ENCODE results near the gene PRKCA.

The PRKCA gene

DNA sequence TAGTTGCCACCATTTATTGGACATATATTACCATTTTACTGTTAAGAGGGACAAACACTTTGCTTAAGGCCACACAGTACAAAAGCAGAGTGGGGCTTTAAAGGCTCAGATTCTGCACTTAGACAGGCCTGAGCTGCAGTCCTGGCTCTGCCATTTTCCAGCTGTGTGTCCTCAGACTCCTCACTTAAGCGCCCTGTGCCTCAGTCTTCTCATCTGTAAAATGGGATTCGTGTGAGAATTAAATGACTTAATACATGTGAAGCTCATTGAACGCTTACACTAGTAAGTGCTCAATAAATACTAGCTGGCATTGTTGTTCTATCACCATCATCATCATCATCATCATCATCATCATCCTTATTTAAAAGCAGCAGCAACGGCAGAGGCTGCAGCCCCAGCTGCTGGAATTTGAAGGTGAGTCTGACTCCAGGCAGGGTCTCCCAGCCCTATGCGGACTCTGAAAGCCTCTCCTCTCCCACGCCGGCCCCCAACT, 532.1 kb downstream of the PRKCA start:
- DNase-seq, result no peak

DNA sequence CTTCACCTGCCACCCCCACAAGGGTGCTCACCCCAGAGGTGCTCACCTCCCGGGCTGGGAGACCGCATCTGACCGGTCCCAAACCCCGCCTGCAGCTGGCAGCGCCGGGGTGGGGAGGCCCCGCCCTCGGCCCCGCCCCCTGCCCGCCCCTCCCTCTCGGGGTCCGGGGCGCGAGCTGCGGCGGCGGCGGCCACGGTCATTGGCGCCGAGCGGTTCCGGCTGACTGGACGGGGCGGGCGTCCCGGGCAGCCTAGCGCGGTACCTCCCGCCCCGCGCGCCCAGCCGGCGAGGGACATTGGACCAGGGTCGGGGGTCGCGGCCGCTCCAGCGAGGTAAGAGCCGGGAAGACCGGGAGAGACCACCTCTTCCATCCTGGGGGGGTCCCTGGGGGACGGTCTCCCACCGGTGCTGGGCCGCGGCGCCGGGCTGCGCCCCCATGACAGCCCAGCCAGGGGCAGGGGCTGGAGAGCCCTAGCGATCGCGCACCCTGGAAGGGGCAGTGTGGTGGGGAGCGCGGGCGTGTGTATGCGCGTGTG, 532.6 kb downstream of the PRKCA start, which contains the start of gene CACNG5:
Gene CACNG5 (plus strand): TSS at position 199 of the 536 bp plus-strand sequence. CDS start 42,216 bp downstream, outside the sequence.
- no peak for DNase-seq

DNA sequence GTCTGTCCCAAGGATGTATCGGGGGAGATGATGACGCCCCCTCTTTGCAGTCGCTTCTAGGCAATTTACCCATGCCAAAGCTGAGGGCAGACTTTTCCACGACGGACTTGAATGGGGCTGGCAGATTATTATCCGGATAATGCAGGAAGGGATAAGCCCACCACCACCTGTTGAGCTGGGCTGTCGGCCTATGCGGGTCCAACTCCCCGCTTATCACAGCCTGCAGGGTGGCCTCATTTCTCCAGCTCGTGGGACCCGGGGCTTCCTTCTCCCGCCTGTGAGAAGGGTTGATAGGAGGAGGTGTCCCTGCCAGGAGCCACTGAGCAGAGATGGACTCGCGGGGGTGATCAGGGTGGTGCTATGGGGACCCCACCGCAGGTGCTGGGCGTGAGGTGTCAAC, 533.1 kb downstream of the PRKCA start:
- DNase-seq, result no peak

DNA sequence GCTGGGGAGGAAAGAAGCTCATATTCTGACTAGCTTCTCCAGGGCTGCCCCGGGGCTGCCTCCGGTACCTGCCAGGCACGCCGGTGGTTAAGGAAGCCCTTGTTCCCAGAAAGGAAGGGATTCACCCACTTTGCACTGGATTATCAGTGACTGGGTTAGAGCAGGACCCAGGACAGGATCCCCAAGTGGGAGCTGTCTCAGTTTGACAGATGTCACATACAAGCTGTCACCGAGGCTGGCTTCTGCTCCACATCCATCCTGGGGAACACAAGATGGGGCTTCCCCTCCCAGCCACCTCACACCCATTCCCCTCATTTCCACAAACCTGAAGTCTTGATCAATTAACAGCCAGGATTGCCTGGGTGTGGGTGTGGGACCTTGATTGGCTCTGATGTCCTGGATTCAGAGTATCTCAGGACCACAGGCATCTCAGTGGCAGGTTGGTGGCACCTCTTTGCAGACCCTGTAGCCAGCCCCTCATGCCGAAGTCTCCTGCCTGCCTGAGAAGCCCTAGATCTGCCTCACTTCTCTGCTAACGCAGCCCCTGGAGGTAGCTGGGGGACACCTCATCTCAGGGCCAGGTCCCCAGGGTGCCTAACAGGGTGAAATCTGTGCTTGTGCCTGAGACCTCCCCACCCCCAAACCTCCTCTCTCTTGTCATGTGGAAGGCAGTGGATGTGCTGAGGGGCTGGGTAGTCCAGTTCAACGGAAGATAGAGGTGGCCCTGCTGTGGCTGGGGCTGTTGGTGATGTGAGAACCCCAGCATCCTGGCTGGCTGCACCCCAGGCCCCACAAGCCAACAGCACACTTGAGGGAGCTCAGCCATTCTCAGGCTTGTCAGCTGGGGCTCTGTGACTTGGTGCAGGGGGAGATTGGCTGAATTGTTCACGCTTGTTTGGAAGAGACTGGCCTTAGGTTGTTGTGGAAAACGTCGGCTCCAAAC, 533.9 kb downstream of the PRKCA start:
- DNase-seq, result no peak

DNA sequence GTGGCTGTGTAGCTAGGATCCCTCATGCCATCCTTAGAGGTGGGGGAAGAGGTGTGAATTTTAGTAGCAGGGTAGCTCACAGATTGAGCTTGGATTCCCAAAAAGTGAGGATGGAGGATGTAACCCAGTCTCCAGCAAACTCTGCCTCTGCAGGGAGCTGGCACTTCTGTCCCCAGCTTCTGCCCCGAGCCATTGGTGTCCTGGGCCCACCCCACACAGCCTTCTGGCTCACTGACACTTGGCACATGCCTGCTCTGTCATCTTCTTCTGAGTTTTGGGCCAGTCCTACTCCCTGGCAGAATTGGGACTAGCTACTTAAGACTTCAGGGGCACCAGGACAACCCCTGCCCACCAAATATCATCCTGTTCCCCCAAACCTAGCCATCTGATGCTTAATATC, 534.8 kb downstream of the PRKCA start:
- no peak for DNase-seq

DNA sequence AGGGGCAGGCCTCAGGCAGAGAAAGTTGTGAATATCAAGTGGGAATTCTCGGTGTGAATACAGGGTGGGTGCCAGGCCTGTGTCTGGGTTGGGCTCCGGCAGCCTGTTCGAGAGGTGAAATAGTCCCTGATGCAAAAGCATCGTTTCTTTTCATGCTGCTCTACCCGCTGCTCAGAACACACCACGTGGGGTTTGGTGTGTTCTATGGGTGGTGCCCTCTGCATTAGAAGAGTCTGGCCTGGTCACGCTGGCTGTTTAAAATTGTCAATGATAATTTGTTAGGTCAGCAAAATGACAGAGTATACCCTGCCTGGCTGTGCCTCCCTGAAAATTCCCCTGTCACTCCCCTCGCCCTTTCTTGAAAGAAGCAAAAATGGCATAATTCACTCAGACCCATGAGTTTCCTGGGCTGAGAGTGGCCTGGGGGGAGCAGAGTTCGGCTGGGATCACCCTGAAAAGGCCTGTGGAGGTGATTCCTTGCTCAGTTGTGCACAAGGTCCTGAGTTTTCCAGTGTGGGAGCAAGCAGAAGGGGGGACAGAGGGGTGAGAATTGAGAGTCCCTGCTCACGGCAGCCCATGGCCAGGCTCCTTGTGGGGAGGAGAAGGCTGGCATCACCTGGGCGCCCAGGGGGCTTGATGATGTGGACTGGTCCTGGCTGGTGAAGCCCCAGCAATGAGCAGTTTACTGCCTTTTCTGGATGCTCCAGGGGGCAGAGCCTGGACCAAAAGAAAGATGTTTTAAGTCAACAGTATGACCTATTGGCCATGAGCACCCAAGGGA, 535.7 kb downstream of the PRKCA start:
- DNase-seq, result no peak

DNA sequence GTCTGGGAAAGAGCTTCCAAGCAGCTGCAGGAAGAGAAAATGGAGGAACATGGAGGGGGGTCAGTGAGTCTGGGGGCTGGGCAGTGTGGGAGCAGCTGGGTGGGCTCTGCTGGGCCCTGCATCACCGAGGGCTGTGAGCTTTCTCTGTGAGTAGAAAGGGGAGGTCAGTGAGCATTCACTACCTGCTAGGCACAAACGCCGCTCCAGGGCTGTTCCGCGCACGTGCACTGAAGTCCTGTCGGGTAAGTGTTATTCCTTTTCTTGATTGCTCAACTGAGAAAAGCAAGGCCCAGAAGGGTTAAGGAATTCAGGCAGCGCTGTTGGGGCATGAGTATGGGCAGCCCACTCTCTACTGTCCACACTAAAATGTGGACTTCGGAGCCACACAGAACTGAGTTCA, 537.2 kb downstream of the PRKCA start:
- DNase-seq, result no peak

DNA sequence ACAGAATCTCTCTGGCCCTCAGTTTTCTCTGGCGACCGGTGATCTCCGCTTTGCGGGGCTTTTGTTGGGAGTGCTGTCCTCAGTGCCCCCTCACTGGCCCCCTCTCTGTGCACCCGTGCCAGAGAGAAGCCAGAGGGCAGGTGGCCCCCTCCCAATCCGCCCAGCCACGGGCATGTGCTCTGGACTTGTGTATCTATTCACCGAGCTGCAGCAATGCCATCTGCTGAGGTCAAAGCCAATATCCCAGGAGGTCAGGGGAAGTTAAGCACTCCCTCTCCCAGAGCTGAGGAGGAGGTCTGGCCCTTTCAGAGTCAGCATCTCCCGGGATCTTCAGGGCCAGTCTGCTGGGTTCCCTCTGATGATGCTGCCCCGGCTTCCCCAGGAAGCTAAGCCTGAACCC, 537.6 kb downstream of the PRKCA start:
- DNase-seq, result no peak

DNA sequence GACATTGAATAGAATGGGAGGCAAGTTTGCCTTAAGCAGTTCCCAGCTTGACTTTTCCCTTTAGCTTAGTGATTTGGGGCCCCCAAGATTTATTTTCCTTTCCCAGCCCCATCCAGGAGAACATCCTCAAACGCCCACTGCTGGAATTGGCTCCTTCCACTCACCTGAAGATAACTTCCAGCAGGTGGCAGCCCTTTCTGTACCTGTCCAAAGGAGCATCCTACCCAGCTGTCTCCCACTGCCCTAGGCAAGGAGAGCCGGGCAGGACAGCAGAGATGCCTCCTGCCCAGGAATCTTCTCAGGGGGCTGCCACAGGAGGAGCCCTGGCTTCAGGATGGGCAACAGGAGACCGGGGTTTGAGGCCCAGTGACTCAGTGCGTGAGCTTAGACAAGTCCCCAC, 538.9 kb downstream of the PRKCA start:
- DNase-seq, result no peak

DNA sequence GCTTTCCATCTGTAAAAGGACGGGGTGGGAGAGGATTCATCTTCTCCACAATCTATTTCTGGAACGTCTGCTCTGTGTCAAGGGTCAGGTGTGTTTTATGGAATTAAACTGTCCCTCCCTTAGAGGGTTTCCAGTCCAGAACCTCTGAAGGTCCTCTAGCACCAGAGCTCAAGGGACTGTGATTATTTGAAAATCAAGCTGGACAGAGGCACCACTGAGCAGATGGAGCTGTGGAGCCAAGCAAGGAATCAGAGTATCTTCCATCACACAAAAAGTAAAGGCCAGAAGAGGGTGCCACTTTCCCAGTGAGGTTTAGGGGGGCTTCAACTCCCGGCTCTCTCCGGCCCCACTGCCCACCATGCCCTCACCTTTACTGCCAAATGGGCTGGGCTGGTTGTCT, 539.3 kb downstream of the PRKCA start:
- no peak for DNase-seq

DNA sequence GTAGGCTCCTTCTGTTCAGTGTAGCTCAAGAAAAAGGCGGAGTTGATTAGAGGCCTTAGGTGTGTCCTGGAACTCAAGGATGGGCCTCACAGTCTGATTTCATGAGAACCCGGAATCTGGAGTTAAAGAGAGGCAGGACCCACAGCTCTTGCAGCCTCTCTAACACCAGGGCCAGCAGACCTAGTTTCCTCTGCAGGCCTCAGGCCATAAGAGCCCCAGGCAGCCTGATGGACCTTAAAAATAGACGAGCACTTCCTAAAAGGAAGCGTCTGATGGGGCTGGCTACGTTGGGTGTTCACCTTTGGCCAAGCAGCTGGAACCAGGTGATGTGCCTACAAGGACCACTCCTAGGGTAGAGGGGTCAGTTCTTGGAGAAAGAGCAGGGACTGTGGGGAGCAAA, 540.1 kb downstream of the PRKCA start:
- no peak for DNase-seq

DNA sequence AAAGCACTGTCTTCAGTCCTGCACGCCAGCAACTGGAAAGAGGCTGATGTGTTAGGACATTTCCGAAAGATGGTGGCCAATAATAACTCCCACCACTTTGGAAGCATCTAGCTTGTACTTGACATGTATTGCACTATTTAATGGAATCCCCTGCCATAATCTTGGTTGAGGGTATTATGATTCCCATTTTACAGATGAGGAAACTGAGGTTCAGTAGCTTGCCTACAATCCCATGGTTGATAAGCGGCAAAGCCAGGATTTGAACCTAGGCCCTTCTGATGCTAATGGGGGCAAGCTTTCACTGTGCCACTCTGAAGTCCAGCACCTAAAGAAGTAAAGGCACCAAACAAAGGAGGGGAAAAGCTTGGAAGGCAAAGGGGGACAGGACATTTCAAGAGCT, 540.5 kb downstream of the PRKCA start:
- no peak for DNase-seq

DNA sequence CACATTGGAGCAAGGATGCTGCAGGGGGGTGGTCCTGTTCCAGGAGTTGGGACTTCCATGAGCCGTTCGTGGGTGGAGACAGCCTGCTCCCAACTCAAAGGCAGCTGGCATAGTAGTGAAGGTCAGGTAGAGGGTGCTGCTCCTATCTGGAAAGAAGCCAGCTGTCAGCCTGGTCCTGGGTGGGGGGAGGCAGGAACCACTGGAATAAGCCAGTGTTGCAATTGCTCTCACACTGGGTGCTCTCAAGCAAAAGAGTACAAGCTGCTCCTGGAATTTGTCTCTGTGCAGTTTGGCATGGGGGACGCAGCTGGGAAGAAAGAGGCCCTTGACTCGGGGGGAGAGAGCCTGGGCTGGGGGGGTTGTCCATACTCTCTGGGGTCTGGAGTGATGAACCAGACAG, 541.2 kb downstream of the PRKCA start:
- DNase-seq, result no peak

DNA sequence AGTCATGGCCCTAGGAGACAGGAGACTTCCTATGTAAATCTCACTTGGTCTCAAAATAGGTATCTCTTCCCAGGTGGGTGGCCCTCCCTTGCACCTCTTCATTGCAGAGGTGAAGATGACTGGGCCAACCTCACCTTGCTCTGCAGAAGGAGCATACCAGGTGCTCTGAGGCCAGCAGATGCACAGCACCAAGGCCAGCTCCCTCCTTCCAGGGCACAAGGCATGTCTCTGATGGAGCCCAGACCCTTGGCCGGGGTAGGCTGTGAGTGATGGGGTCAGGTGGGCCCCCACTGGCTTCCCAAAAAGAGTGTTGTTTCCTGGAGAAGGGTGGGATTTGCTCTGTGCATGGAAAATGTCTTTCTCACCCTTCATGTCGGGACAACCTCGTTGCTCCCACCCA, 545.3 kb downstream of the PRKCA start:
- DNase-seq, result no peak

DNA sequence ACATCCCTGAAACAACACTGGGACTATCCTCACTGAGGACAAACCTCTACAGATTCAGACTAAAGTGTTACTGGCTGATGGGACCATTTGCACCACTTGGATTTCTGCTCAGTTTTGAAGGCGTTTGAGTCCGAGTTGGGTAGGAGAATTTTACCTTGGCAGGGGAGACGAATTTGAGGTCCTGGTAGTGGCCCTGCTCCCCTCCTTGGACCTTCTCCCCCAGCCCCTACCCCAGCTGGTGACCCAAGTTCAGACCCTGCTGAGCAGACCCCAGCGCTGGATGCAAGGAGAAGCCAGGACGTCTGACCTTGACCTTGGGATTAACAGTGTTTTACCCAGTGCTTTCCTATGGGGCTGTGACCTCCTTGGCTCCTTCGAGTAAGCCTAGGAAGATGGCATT, 546.1 kb downstream of the PRKCA start:
- no peak for DNase-seq

DNA sequence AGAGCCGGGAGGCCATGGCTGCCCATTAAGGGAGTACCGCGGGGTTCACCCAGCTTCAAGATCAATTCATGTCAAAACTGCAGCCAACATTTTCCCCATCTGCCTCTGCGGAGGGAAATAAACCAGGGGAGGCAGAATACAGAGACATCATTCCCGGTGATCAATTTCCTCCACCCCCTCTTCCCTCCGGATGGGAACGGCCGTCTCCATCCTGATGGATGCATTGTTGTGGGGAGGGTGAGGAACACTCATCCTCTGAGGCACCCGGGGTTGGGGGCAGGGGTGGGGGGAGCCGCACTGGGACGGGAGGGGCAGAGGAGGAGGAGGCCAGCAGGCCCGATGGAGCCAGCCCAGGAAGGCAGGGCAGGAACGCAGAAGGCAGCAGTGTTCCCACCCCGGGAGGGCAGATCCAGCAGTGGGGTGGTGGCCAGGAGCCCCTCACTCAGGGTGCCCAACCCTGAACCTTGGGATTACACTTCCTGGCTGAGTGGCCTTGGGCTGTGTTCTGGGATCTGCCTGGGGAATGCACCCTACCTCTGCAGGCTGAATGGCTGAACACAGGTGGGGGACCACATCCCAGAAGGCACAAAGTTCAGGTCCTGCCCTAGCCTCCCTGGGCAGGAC, 546.7 kb downstream of the PRKCA start:
- no peak for DNase-seq

DNA sequence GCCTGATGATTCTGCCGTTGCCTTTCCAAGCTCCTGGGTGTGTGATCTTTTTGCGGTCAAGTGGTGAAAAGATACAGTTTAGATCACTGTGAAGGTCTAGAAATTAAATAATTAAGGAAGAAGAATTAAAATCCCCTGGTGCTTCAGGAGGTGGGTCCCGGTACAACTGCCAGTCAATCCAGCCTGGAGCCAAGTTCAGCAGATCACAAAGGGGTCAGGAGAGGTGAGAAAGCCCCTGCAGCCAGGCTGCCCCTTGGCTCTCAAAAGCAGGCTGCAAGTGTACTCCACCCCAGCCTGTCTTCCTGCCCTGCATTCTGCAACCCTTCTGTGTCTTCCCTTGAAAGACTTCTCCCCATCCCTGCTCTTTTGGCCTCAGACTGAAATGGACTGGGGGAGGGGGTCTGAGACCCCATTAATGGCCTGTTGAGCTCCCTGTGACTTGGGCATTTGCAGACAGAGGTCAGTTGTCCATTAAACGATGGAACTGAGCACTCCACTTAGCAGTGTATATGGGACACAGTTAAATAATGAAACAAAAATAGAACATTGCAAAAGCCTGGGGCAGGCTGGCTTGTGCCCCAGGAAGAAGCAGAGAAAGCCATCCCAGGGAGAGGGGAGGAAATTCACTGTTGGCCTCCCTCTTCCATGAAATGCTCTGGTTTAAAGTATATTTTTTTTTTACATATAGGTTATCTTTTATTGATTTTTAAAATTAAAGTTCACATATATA, 547.6 kb downstream of the PRKCA start:
- DNase-seq, result no peak

DNA sequence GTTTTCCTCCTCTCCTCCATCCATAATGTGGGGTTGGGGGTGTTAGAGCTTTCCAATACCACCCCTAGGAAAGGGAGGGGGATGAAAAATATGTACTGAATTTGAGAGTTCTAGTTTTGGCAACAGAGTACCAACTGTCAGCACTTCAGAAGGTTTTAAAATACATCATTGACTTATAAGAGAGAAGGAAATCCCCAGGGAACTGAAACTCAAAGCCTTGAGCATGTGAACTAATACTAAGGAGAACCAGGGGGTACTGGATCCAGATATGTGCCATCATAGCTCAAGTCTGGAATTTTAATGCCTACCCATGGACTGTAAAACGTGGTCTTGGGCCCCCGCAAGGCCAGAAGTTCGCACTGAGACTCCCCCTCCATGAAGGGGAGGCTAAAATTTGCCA, 548.3 kb downstream of the PRKCA start:
- no peak for DNase-seq

DNA sequence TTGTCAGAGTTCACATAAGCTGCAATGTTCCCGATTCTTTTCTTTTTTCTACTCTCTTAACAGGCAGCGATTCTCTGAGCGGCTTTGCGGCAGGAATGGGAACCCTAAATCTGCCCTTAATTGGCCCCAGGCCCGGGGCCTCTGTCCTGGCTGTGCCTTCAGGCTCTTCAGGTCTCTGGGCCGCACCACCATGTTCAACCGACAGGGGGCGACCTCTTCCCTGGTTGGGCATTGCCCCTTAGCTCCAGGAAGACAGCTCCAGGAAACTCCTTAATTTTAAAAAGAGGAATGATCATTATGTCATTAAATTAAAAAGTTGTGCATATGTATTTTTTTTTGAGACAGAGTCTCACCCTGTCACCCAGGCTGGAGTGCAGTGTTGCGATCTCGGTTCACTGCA, 552.8 kb downstream of the PRKCA start:
- DNase-seq, result no peak

DNA sequence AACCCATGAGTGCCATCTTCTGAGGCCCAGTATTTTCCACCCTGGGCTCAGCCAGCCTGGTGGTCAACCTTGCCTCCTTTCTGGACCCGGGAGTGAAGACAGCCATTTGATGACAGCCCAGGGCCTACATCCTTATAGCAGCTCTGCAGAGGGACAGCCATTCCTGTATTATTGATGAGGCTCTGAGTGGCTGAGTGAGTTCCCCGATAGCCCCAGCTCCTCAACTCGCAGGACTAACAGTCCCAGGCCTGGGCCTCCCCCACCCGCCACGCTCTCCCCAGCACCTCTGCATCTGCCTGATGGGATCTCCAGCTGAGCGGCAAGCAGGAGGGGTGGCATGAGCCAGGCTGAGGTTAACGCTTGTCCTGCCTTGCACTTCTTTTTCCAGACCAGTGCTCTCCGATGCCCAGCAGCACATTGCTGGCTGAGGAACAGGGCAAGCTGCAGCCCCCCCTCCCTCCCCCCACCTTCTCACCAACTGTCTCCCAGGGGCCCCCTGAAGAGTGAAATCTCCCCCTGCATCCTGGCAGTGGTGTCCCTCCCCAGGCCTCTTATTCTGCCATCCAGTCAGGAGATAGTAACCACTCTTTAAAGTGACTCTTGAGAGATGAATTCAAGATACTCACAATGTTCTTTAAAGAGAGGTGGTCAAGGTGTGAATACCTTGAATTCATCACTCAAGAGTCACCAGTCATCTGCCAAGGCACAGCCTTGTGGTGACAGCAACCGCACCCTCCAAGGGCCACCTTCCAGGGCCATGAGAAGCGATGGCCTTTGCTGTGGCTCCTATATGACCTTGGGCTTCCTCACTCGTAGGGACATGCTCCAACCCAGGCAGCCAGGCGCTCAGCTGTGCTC, 556.0 kb downstream of the PRKCA start:
- no peak for DNase-seq

DNA sequence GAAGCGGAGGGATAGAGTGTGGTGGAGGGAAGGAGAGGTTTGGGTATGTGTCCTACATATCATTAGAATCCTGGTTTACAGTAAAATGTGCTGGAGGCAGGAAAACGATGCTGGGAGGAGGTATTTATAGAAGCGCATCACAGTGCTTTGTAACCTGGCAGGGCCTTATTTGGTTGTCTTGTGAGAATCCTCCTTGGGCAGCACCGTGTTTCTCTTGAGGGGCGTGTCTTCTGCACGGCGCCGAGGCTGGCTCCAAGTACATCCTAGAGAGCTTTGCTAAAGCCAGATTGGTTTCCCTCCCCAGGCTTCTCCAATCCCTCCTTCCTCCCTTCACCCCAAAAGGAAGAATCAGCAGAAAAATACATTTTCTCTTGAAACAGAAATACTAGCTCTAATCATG, 556.9 kb downstream of the PRKCA start:
- DNase-seq, result no peak

All from NCI-H748 treated with DMSO at 0.1 percent for 48 hours (cell line).